HEK293 (cell line): ENCODE data around the gene TMPRSS5.

Experiments
- CTCF ChIA-PET: fragments of 350-600 bp; formaldehyde crosslinking; extraction: SDS; loops from one replicate; lab custom pipeline; 2021; ENCODE audit warnings: antibody characterized with exemption; lab: Yijun Ruan, JAX
- POLR2A ChIA-PET: fragments of 300-600 bp; formaldehyde crosslinking; extraction: SDS; loops from one replicate; lab custom pipeline; 2020; ENCODE audit warnings: antibody characterized with exemption, inconsistent platforms; lab: Yijun Ruan, JAX
- H3K27ac ChIP-seq: fragments of 200-500 bp; sonication (Bioruptor generic); 2 replicates; pipeline ENCODE4 v1.5.1; 2014; ENCODE audit warnings: low read depth, low read length, control low read depth, inconsistent platforms; ENCODE audit errors: extremely low read depth
- H3K36me3 ChIP-seq, 2 experiments: fragments of 200-500 bp in 1 of 2; sonication (Bioruptor generic) in 1 of 2; 1 replicate in 1 of 2; 2 replicates in 1 of 2; pipeline ENCODE4 v1.5.1; 2014 to 2017; ENCODE audit warnings: inconsistent platforms in 2 of 2, low read length in 2 of 2; ENCODE audit not compliant: control insufficient read depth in 2 of 2, insufficient read depth in 1 of 2
- H3K4me1 ChIP-seq: fragments of 200-500 bp; sonication (Bioruptor generic); 2 replicates; pipeline ENCODE4 v1.5.1; 2014; ENCODE audit warnings: mild to moderate bottlenecking, low read length, inconsistent platforms; ENCODE audit not compliant: control insufficient read depth, insufficient read depth
- H3K4me3 ChIP-seq: 2 replicates; pipeline ENCODE4 v1.5.1; 2011; ENCODE audit warnings: low read depth, mild to moderate bottlenecking, control low read depth, low read length, moderate library complexity
- H3K9me3 ChIP-seq: fragments of 200-500 bp; sonication (Bioruptor generic); 2 replicates; pipeline ENCODE4 v1.5.1; 2014; ENCODE audit warnings: low read depth, low read length, inconsistent platforms; ENCODE audit not compliant: control insufficient read depth, insufficient read depth
- HOXD13 ChIP-seq: sonication (generic); formaldehyde crosslinking; IDR thresholded peaks from 2 replicates; pipeline ENCODE4 v1.8.0; 2022; ENCODE audit warnings: missing genetic modification reagents, borderline replicate concordance
- KLF10 ChIP-seq: fragments of 450-650 bp; IDR thresholded peaks from 2 replicates; pipeline ENCODE4 v1.5.1; 2018; ENCODE audit warnings: missing biosample characterization, mild to moderate bottlenecking, missing genetic modification characterization
- PBX3 ChIP-seq: sonication (generic); formaldehyde crosslinking; IDR thresholded peaks from 2 replicates; pipeline ENCODE4 v1.8.1; 2022; ENCODE audit warnings: mild to moderate bottlenecking, moderate library complexity, missing genetic modification reagents
- SP2 ChIP-seq: fragments of 450-650 bp; formaldehyde crosslinking; IDR thresholded peaks from 2 replicates; pipeline ENCODE4 v1.5.1; 2016; ENCODE audit warnings: missing biosample characterization, missing genetic modification characterization
- ZNF112 ChIP-seq: fragments of 450-650 bp; formaldehyde crosslinking; IDR thresholded peaks from 2 replicates; pipeline ENCODE4 v1.5.0; 2017; ENCODE audit warnings: missing biosample characterization, missing genetic modification characterization
- ZNF184 ChIP-seq: fragments of 450-650 bp; IDR thresholded peaks from 2 replicates; pipeline ENCODE4 v1.5.1; 2018; ENCODE audit warnings: missing biosample characterization, mild to moderate bottlenecking, missing genetic modification characterization
- ZNF223 ChIP-seq: fragments of 450-650 bp; formaldehyde crosslinking; IDR thresholded peaks from 2 replicates; pipeline ENCODE4 v1.5.1; 2016; ENCODE audit warnings: missing biosample characterization, missing genetic modification characterization
- ZNF394 ChIP-seq: fragments of 450-650 bp; formaldehyde crosslinking; IDR thresholded peaks from 2 replicates; pipeline ENCODE4 v1.5.1; 2016; ENCODE audit warnings: missing biosample characterization, missing genetic modification characterization, mild to moderate bottlenecking, moderate library complexity, borderline replicate concordance
- ZNF404 ChIP-seq: fragments of 450-650 bp; formaldehyde crosslinking; IDR thresholded peaks from 2 replicates; pipeline ENCODE4 v1.5.1; 2017; ENCODE audit warnings: missing biosample characterization, missing genetic modification characterization
- ZNF416 ChIP-seq: fragments of 450-650 bp; formaldehyde crosslinking; IDR thresholded peaks from 2 replicates; pipeline ENCODE4 v1.5.1; 2016; ENCODE audit warnings: missing biosample characterization, missing genetic modification characterization
- ZNF530 ChIP-seq: fragments of 450-650 bp; formaldehyde crosslinking; IDR thresholded peaks from 2 replicates; pipeline ENCODE4 v1.5.1; 2016; ENCODE audit warnings: low read depth, missing biosample characterization, missing genetic modification characterization
- ZNF571 ChIP-seq: fragments of 450-650 bp; formaldehyde crosslinking; IDR thresholded peaks from 2 replicates; pipeline ENCODE4 v1.5.0; 2017; ENCODE audit warnings: missing biosample characterization, missing genetic modification characterization
- ZNF701 ChIP-seq: fragments of 450-650 bp; formaldehyde crosslinking; IDR thresholded peaks from 2 replicates; pipeline ENCODE4 v1.5.1; 2016; ENCODE audit warnings: missing biosample characterization, missing genetic modification characterization
- ZNF707 ChIP-seq: fragments of 450-650 bp; formaldehyde crosslinking; IDR thresholded peaks from 2 replicates; pipeline ENCODE4 v1.5.1; 2016; ENCODE audit warnings: missing biosample characterization, missing genetic modification characterization
- ZNF776 ChIP-seq: fragments of 450-650 bp; formaldehyde crosslinking; IDR thresholded peaks from 2 replicates; pipeline ENCODE4 v1.5.0; 2017; ENCODE audit warnings: missing biosample characterization, missing genetic modification characterization, borderline replicate concordance
- ZNF837 ChIP-seq: fragments of 450-650 bp; formaldehyde crosslinking; IDR thresholded peaks from 2 replicates; pipeline ENCODE4 v1.5.1; 2016; ENCODE audit warnings: missing biosample characterization, missing genetic modification characterization
- TF ChIP-seq, protein P1 (sequence below): fragments of 450-650 bp; formaldehyde crosslinking; conservative IDR thresholded peaks from 2 replicates; pipeline ENCODE4 v1.5.1; 2016; ENCODE audit warnings: low read depth, missing biosample characterization, missing genetic modification characterization
- TF ChIP-seq, protein P2 (sequence below): fragments of 450-650 bp; formaldehyde crosslinking; IDR thresholded peaks from 2 replicates; pipeline ENCODE4 v1.5.1; 2016; ENCODE audit warnings: missing biosample characterization, missing genetic modification characterization
- TF ChIP-seq, protein P3 (sequence below): fragments of 450-650 bp; formaldehyde crosslinking; conservative IDR thresholded peaks from 2 replicates; pipeline ENCODE4 v1.5.1; 2016; ENCODE audit warnings: low read depth, missing biosample characterization, missing genetic modification characterization

The TMPRSS5 gene

DNA sequence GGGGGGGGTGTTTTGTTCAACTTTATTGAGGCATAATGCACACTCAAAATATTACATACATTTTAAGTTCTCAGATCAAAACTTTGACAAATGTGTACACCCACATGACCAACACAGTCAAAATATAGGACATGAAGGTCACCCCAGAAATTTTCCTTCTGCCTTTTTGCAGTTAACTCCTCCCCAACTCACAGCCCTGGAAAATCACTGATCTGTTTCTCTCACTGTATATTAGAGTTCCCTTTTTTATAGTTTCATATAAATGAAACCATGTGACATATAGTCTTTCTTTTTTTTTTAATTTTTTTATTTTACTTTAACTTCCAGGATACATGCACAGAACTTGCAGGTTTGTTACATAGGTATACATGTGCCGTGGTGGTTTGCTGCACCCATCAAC, 4.6 kb downstream of the TMPRSS5 start:
- POLR2A ChIA-PET, result no interaction called here
- no peaks in the 10 kb centered on the region for H3K9me3 ChIP-seq

DNA sequence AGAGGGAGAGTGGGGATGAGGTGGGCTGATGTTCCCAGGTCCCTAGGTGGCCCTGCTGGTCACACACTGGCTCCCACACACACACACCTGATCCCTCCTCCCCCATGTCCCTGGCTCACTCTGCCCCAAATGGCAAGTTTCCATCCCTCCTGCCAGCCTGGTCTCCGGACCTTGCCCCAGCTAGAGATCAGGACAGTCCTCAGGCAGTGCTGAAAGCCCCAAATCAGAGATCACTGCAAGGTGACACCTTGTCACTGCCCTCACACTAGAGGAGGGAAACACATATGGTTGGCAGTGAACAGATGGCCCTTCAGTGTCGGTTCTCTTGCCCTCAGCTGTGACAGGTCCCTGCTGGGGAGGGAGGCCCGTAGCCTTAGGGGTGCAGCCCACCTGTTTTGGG, 7.6 kb downstream of the TMPRSS5 start:
- no peaks in the 10 kb centered on the region for H3K9me3 ChIP-seq
- no peak overlapping the region for H3K27ac ChIP-seq
- no peak overlapping the region for H3K4me3 ChIP-seq
- H3K36me3 ChIP-seq, result no peaks in the 10 kb centered on the region
- ChIA-PET CTCF (interaction anchor here (0.7 kb wide), 1 partner anchor 24 kb away, joined by 3 read pairs; no protein-coding TSS in a partner anchor), POLR2A (no interaction called here)
- no peak for TF ChIP-seq ZNF416 (tag by site-specific recombination)
- TF ChIP-seq ZNF184 (tag by site-specific recombination), result no peak
- TF ChIP-seq KLF10 (tag by site-specific recombination), result no peak
- no peak for TF ChIP-seq SP2 (tag by site-specific recombination)
- no peak for TF ChIP-seq ZNF837
- no peak for TF ChIP-seq ZNF404 (tag by site-specific recombination)
- TF ChIP-seq ZNF707 (tag by site-specific recombination), result no peak
- TF ChIP-seq, protein P1, sequence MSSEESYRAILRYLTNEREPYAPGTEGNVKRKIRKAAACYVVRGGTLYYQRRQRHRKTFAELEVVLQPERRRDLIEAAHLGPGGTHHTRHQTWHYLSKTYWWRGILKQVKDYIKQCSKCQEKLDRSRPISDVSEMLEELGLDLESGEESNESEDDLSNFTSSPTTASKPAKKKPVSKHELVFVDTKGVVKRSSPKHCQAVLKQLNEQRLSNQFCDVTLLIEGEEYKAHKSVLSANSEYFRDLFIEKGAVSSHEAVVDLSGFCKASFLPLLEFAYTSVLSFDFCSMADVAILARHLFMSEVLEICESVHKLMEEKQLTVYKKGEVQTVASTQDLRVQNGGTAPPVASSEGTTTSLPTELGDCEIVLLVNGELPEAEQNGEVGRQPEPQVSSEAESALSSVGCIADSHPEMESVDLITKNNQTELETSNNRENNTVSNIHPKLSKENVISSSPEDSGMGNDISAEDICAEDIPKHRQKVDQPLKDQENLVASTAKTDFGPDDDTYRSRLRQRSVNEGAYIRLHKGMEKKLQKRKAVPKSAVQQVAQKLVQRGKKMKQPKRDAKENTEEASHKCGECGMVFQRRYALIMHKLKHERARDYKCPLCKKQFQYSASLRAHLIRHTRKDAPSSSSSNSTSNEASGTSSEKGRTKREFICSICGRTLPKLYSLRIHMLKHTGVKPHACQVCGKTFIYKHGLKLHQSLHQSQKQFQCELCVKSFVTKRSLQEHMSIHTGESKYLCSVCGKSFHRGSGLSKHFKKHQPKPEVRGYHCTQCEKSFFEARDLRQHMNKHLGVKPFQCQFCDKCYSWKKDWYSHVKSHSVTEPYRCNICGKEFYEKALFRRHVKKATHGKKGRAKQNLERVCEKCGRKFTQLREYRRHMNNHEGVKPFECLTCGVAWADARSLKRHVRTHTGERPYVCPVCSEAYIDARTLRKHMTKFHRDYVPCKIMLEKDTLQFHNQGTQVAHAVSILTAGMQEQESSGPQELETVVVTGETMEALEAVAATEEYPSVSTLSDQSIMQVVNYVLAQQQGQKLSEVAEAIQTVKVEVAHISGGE (tag by site-specific recombination), result no peak
- no peak for TF ChIP-seq ZNF571 (tag by site-specific recombination)
- TF ChIP-seq HOXD13 (CRISPR knock-in tag), result no peak
- no peak for TF ChIP-seq ZNF776
- TF ChIP-seq ZNF223 (tag by site-specific recombination), result no peak
- TF ChIP-seq ZNF394 (tag by site-specific recombination), result no peak
- TF ChIP-seq PBX3, result no peak
- H3K4me1 ChIP-seq, result no peaks in the 10 kb centered on the region

More for the DNA sequence above, 4.6 kb downstream of the TMPRSS5 start:
- Histone ChIP-seq H3K36me3 (no peaks in the 10 kb centered on the region), H3K27ac (no peak overlapping the region), H3K4me3 (no peak overlapping the region), H3K4me1 (no peaks in the 10 kb centered on the region)
- CTCF ChIA-PET, result no interaction called here
- TF ChIP-seq, protein P2, sequence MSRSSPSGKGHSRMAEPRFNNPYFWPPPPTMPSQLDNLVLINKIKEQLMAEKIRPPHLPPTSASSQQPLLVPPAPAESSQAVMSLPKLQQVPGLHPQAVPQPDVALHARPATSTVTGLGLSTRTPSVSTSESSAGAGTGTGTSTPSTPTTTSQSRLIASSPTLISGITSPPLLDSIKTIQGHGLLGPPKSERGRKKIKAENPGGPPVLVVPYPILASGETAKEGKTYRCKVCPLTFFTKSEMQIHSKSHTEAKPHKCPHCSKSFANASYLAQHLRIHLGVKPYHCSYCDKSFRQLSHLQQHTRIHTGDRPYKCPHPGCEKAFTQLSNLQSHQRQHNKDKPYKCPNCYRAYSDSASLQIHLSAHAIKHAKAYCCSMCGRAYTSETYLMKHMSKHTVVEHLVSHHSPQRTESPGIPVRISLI, result no peak
- no peak for TF ChIP-seq ZNF701 (tag by site-specific recombination)
- TF ChIP-seq, protein P3, sequence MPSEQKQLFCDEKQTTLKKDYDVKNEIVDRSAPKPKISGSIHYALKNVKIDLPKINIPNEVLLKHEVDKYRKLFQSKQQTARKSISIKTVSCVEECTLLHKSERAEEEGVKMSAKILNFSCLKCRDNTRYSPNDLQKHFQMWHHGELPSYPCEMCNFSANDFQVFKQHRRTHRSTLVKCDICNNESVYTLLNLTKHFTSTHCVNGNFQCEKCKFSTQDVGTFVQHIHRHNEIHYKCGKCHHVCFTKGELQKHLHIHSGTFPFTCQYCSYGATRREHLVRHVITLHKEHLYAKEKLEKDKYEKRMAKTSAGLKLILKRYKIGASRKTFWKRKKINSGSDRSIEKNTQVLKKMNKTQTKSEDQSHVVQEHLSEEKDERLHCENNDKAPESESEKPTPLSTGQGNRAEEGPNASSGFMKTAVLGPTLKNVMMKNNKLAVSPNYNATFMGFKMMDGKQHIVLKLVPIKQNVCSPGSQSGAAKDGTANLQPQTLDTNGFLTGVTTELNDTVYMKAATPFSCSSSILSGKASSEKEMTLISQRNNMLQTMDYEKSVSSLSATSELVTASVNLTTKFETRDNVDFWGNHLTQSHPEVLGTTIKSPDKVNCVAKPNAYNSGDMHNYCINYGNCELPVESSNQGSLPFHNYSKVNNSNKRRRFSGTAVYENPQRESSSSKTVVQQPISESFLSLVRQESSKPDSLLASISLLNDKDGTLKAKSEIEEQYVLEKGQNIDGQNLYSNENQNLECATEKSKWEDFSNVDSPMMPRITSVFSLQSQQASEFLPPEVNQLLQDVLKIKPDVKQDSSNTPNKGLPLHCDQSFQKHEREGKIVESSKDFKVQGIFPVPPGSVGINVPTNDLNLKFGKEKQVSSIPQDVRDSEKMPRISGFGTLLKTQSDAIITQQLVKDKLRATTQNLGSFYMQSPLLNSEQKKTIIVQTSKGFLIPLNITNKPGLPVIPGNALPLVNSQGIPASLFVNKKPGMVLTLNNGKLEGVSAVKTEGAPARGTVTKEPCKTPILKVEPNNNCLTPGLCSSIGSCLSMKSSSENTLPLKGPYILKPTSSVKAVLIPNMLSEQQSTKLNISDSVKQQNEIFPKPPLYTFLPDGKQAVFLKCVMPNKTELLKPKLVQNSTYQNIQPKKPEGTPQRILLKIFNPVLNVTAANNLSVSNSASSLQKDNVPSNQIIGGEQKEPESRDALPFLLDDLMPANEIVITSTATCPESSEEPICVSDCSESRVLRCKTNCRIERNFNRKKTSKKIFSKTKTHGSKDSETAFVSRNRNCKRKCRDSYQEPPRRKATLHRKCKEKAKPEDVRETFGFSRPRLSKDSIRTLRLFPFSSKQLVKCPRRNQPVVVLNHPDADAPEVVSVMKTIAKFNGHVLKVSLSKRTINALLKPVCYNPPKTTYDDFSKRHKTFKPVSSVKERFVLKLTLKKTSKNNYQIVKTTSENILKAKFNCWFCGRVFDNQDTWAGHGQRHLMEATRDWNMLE (tag by site-specific recombination), result no peak
- no peak for TF ChIP-seq ZNF112
- no peak for TF ChIP-seq ZNF530 (tag by site-specific recombination)
- TF ChIP-seq, all 188 proteins: peak for 0
